ELR (cell line): ENCODE results near the gene ARHGAP10.
"Not testable (repeated sequence)": the region's sequence is repeated elsewhere in the genome, so short reads cannot be mapped to it uniquely, and the experiment has no call there.

Experiments used
- DNase-seq: peaks from one replicate; pipeline ENCODE4 v3.0.0-alpha.2; 2015; ENCODE audit warnings: low read depth

ARHGAP10 gene

GRCh38 chr4:148064451-148064850 lies 332.6 kb downstream of the ARHGAP10 start:
- no peak for DNase-seq

- no peak for DNase-seq
Measured at GRCh38 chr4:148065075-148065474, 333.2 kb downstream of the ARHGAP10 start.

GRCh38 chr4:148067301-148067916 lies 335.5 kb downstream of the ARHGAP10 start:
- DNase-seq, result no peak

GRCh38 chr4:148068065-148068911 lies 336.4 kb downstream of the ARHGAP10 start:
- DNase-seq, result no peak

- DNase-seq, result no peak
Measured at GRCh38 chr4:148069086-148069894, 337.4 kb downstream of the ARHGAP10 start.

GRCh38 chr4:148069895-148070178 lies 337.9 kb downstream of the ARHGAP10 start:
- no peak for DNase-seq

- no peak for DNase-seq
Measured at GRCh38 chr4:148071009-148071408, 339.1 kb downstream of the ARHGAP10 start.

GRCh38 chr4:148072789-148073188 lies 340.9 kb downstream of the ARHGAP10 start:
- DNase-seq, result no peak

GRCh38 chr4:148073349-148073748 lies 341.5 kb downstream of the ARHGAP10 start:
- no peak for DNase-seq

GRCh38 chr4:148074462-148074861 lies 342.6 kb downstream of the ARHGAP10 start:
- DNase-seq, result no peak

- DNase-seq, result no peak
Measured at GRCh38 chr4:148075438-148075837, 343.6 kb downstream of the ARHGAP10 start.

- peak; percentile 13 for DNase-seq
Measured at GRCh38 chr4:148076964-148077363, 345.1 kb downstream of the ARHGAP10 start.

GRCh38 chr4:148077581-148077980 lies 345.7 kb downstream of the ARHGAP10 start:
- DNase-seq, result no peak

- no peak for DNase-seq
Measured at GRCh38 chr4:148078061-148078460, 346.2 kb downstream of the ARHGAP10 start.

- DNase-seq, result no peak
Measured at GRCh38 chr4:148079961-148080360, 348.1 kb downstream of the ARHGAP10 start.

- no peak for DNase-seq
Measured at GRCh38 chr4:148081267-148081666, 349.4 kb downstream of the ARHGAP10 start.

- DNase-seq, result no peak
Measured at GRCh38 chr4:148081745-148082144, 349.9 kb downstream of the ARHGAP10 start.

GRCh38 chr4:148083073-148083472 lies 351.2 kb downstream of the ARHGAP10 start:
- DNase-seq, result not testable (repeated sequence)

GRCh38 chr4:148089624-148090023 lies 357.7 kb downstream of the ARHGAP10 start:
- DNase-seq, result no peak

GRCh38 chr4:148090029-148090428 lies 358.1 kb downstream of the ARHGAP10 start:
- no peak for DNase-seq

- no peak for DNase-seq
Measured at GRCh38 chr4:148090503-148091476, 358.9 kb downstream of the ARHGAP10 start.

- no peak for DNase-seq
Measured at GRCh38 chr4:148091896-148092295, 360.0 kb downstream of the ARHGAP10 start.
